ENCODE results near the gene CCDC17. TPM values are rescaled to one million over a fixed set of nuclear protein-coding genes. Genes with fewer than 3 reads are reported as not detected.
A peak's percentile ranks its signal among the peaks of the same experiment; 100 is the strongest.

The CCDC17 gene
- total and polyA plus RNA-seq, 2 donors from 2014 or later = 1.0 to 3.0 TPM

- no peak for FAIRE-seq
- no peaks in the 10 kb centered on the region for H3K27me3 ChIP-seq (ENCODE audit: control insufficient read depth, insufficient read depth, low read length)
- intact Hi-C loops (cut with DNase I) = no loop called here
Measured at GRCh38 chr1:45585110-45585426, 38.8 kb downstream of the CCDC17 start.

DNA sequence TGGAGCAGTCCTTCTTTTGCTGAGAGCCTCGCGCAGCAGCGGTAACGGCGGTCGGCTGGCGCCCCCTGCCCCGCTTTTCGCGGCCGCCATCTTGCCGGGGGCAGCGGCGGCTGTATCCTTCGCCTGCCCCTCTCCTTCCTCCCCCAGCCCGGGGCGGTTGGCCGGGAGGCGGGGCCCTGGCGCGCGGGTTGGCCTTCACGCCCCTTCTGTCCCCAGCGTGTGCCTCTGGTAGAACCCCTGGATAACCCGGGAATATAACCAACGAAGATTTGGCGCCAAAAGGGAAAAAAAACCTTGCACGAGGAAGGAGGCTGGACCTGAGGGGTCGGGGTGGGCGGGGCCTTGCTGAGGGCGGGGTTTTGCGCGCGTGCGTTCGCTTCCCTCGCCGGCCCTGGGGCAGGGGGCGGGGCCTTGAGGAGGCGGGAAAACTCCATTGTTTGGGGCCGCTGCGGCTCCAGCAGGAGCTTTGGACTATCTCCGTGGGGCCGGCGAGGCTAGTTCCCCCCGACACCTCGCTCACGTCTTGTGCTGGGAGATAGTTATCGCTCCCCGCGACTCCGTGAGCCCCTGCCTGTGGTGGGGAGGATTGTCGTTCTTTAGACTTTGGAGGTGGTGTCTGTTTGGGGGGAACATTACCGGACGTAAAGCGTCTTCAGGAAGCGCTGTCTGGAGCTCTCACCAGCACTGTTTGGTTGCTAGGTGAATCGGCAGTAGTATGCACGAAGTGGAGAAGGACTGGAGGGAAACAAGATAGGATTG is 39.3 kb downstream of the CCDC17 start:
- FAIRE-seq (no peak), DNase-seq (peak; percentile 95 to 97 (median 96))
- Histone ChIP-seq H3K9ac (ENCODE audit: low read length in 3 of 3) (peak overlapping the region; percentile 52 to 98 (median 88)), H3K4me1 (ENCODE audit: control insufficient read depth in 2 of 3, insufficient read depth in 2 of 3, low read depth in 1 of 3, low read length in 3 of 3) (peaks cover 0 to 6% (median 0%) of the 10 kb centered on the region in 3 donors), H3K36me3 (ENCODE audit: control insufficient read depth in 2 of 3, insufficient read depth in 3 of 3, low read length in 3 of 3) (no peaks in the 10 kb centered on the region), H3K27ac (ENCODE audit: low read depth in 2 of 2, low read length in 2 of 2) (peak overlapping the region; percentile 86 to 91), H3K4me3 (ENCODE audit: low read length in 3 of 3) (peak overlapping the region; percentile 94 to 99 (median 99)), H3K9me3 (ENCODE audit: control insufficient read depth in 2 of 3, insufficient read depth in 1 of 3, low read length in 3 of 3) (no peaks in the 10 kb centered on the region), H3K27me3 (ENCODE audit: control insufficient read depth, insufficient read depth, low read length) (no peaks in the 10 kb centered on the region)
- no peak for TF ChIP-seq CTCF (IDR thresholded peaks at IDR 0.05; ENCODE audit: borderline replicate concordance, extremely low read depth, insufficient read depth)
- intact Hi-C loops (cut with DNase I) = no loop called here

More at GRCh38 chr1:45585110-45585426, 38.8 kb downstream of the CCDC17 start:
- H3K9me3 ChIP-seq (ENCODE audit: control insufficient read depth in 2 of 3, insufficient read depth in 1 of 3, low read length in 3 of 3) = no peaks in the 10 kb centered on the region
- no peak for DNase-seq
- H3K27ac ChIP-seq (ENCODE audit: low read depth in 2 of 2, low read length in 2 of 2) = peak overlapping the region in 1 of 2 donors; percentile 15
- no peak for TF ChIP-seq CTCF (IDR thresholded peaks at IDR 0.05; ENCODE audit: borderline replicate concordance, extremely low read depth, insufficient read depth)
- H3K4me1 ChIP-seq (ENCODE audit: control insufficient read depth in 2 of 3, insufficient read depth in 2 of 3, low read depth in 1 of 3, low read length in 3 of 3) = peaks cover 0 to 6% (median 0%) of the 10 kb centered on the region in 3 donors
- peak overlapping the region; percentile 90 to 99 (median 94) for H3K4me3 ChIP-seq (ENCODE audit: low read length in 3 of 3)
- H3K36me3 ChIP-seq (ENCODE audit: control insufficient read depth in 2 of 3, insufficient read depth in 3 of 3, low read length in 3 of 3) = no peaks in the 10 kb centered on the region
- peak overlapping the region in 2 of 3 donors; percentile 60 to 91 for H3K9ac ChIP-seq (ENCODE audit: low read length in 3 of 3)

DNA sequence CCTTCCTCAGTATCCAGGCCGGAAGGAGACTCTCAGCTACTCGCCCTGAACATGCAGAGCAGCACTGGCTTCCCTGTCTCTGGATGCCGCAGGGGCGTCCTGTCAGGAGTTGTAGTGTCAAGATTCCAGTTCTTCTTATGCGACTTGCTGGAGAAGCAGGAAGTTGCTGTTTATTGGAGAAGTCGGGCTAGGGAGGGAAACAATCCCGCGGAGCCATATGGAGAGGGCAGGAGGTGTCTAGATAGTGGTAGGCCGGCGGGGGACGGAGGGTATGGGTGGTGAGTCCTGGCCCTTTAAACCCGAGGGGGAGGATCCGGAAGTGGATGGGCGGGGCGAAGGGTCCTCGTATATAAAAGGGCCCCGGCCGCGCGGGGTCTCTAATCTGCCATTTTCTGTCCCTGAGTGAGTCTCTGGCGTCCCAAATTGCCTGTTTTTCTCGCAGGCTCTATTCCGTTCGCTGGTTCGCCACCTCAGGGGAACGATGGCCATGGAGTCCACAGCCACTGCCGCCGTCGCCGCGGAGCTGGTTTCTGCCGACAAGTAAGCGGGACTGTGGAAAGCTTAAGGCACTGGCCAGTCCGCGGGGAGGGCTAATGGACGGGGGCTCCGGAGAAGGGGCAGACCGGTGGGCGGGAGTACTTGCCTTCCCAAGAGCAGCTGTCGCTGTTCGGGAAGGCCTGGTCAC is 40.0 kb downstream of the CCDC17 start, which contains the start of gene NASP:
Gene NASP, plus strand, starts transcription at position 376 of the 685 bp plus-strand sequence. Its CDS starts 106 bp downstream, at position 482.
- peak; percentile 95 to 97 (median 96) for DNase-seq
- intact Hi-C loops (cut with DNase I) = no loop called here
- H3K27ac ChIP-seq (ENCODE audit: low read depth in 2 of 2, low read length in 2 of 2) = peak within 1 kb of the TSS; percentile 86 to 91
- H3K9me3 ChIP-seq (ENCODE audit: control insufficient read depth in 2 of 3, insufficient read depth in 1 of 3, low read length in 3 of 3) = no peaks in the 10 kb centered on the region
- peaks cover 0 to 6% (median 0%) of the 10 kb centered on the region in 3 donors for H3K4me1 ChIP-seq (ENCODE audit: control insufficient read depth in 2 of 3, insufficient read depth in 2 of 3, low read depth in 1 of 3, low read length in 3 of 3)
- peak within 1 kb of the TSS; percentile 83 to 98 (median 88) for H3K9ac ChIP-seq (ENCODE audit: low read length in 3 of 3)
- H3K36me3 ChIP-seq (ENCODE audit: control insufficient read depth in 2 of 3, insufficient read depth in 3 of 3, low read length in 3 of 3) = no peaks in the 10 kb centered on the region
- TF ChIP-seq CTCF (IDR thresholded peaks at IDR 0.05; ENCODE audit: borderline replicate concordance, extremely low read depth, insufficient read depth) = no peak
- no peak for FAIRE-seq
- peak within 1 kb of the TSS; percentile 94 to 99 (median 99) for H3K4me3 ChIP-seq (ENCODE audit: low read length in 3 of 3)
- H3K27me3 ChIP-seq (ENCODE audit: control insufficient read depth, insufficient read depth, low read length) = no peaks in the 10 kb centered on the region
